RWPE2 (cell line): Measurements from ENCODE around the gene MARCHF3.

Experiments
- ATAC-seq: fragments of 200-7000 bp; cut with Tn5 transposase; 3 replicates; pipeline ENCODE4 v1.9.1; 2021; ENCODE audit warnings: low read depth
- DNase-seq: peaks from one replicate; pipeline ENCODE4 v3.0.0-alpha.2; 2020; ENCODE audit warnings: low spot score
- H3K27ac ChIP-seq: fragments of 450-650 bp; 2 replicates; pipeline ENCODE4 v1.5.1; 2017; ENCODE audit warnings: mild to moderate bottlenecking; ENCODE audit not compliant: poor library complexity, severe bottlenecking
- H3K27me3 ChIP-seq: fragments of 250-450 bp; sonication (Bioruptor Pico); 2 replicates; pipeline ENCODE4 v1.5.1; 2021; ENCODE audit warnings: mild to moderate bottlenecking, moderate library complexity; ENCODE audit not compliant: insufficient read depth, poor library complexity, severe bottlenecking
- H3K36me3 ChIP-seq: fragments of 250-450 bp; sonication (Bioruptor Pico); 2 replicates; pipeline ENCODE4 v1.5.1; 2020; ENCODE audit warnings: low read depth, mild to moderate bottlenecking, moderate library complexity
- H3K4me1 ChIP-seq: fragments of 250-450 bp; sonication (Bioruptor Pico); 2 replicates; pipeline ENCODE4 v1.5.1; 2021; ENCODE audit warnings: mild to moderate bottlenecking, moderate library complexity; ENCODE audit not compliant: insufficient read depth, poor library complexity, severe bottlenecking
- H3K4me3 ChIP-seq: fragments of 250-450 bp; sonication (Bioruptor Pico); 2 replicates; pipeline ENCODE4 v1.5.1; 2021; ENCODE audit warnings: mild to moderate bottlenecking, moderate library complexity; ENCODE audit not compliant: severe bottlenecking
- H3K9me3 ChIP-seq: fragments of 250-450 bp; sonication (Bioruptor Pico); 2 replicates; pipeline ENCODE4 v1.5.1; 2021; ENCODE audit warnings: mild to moderate bottlenecking, moderate library complexity; ENCODE audit not compliant: severe bottlenecking
- CTCF ChIP-seq: fragments of 450-650 bp; IDR thresholded peaks from one replicate; pipeline ENCODE4 v1.5.1; 2017; ENCODE audit warnings: mild to moderate bottlenecking, moderate library complexity; ENCODE audit not compliant: poor library complexity, severe bottlenecking

MARCHF3 gene

GRCh38 chr5:127051591-127051990, 21.2 kb upstream of the MARCHF3 start:
- H3K9me3 ChIP-seq, result no peaks in the 10 kb centered on the region
- ATAC-seq (no peak), DNase-seq (no peak)
- peaks cover 19% of the 10 kb centered on the region for H3K36me3 ChIP-seq
- no peak for TF ChIP-seq CTCF
- H3K4me3 ChIP-seq, result no peak overlapping the region
- no peak overlapping the region for H3K27ac ChIP-seq
- no peaks in the 10 kb centered on the region for H3K27me3 ChIP-seq
- H3K4me1 ChIP-seq, result no peaks in the 10 kb centered on the region

DNA sequence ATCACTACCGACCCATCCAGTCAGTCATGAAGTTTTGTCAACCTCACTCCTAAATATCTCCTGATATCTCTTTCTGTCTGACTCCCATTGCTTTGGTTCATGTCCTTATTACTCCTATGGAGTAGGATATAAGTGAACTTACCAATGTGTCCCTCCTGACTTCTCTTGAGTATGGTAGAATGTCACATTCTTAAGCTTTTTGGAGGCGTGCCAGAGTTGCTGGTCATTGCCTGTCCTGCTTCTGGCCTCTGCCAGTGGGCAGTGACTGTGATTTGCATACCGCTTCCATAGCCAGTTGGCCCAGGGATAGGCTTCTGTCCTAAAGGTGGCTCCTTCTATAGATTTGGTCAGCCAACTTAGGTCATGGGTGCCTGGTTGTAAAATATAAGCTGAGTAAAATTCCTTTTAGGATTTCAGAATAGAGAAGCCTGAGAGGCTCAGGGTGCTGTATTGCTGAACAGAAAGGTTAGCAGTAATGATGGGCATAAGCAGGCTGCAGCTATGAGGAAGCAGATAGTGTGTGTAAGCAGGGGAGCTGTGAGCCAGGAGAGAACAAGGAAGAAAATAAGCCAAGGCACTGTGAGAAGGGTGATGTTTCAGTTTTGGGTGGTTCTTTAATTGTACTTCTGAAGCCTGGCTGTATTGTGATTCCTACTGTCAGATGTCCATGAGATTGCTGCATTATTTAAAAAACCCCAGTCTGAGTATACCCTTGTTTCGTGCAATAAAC, 16.1 kb upstream of the MARCHF3 start:
- H3K4me1 ChIP-seq, result peaks cover 11% of the 10 kb centered on the region
- H3K9me3 ChIP-seq, result no peaks in the 10 kb centered on the region
- H3K27ac ChIP-seq, result no peak overlapping the region
- no peak for DNase-seq
- no peak for ATAC-seq
- TF ChIP-seq CTCF, result no peak
- no peaks in the 10 kb centered on the region for H3K27me3 ChIP-seq
- H3K36me3 ChIP-seq, result 0 out of 2 replicates have a peak, but pooled peaks cover 3% of the 10 kb centered on the region
- H3K4me3 ChIP-seq, result no peak overlapping the region

- Histone ChIP-seq H3K27ac (peak overlapping the region; percentile 47), H3K36me3 (no peaks in the 10 kb centered on the region), H3K27me3 (no peaks in the 10 kb centered on the region), H3K4me1 (peaks cover 24% of the 10 kb centered on the region), H3K4me3 (no peak overlapping the region), H3K9me3 (no peaks in the 10 kb centered on the region)
- TF ChIP-seq CTCF, result no peak
- no peak for ATAC-seq
- no peak for DNase-seq
Measured at GRCh38 chr5:127042593-127042992, 12.2 kb upstream of the MARCHF3 start.

- Histone ChIP-seq H3K27ac (peak overlapping the region; percentile 47), H3K36me3 (no peaks in the 10 kb centered on the region), H3K27me3 (no peaks in the 10 kb centered on the region), H3K9me3 (no peaks in the 10 kb centered on the region), H3K4me3 (no peak overlapping the region), H3K4me1 (peaks cover 24% of the 10 kb centered on the region)
- DNase-seq (no peak), ATAC-seq (peak; percentile 80)
- TF ChIP-seq CTCF, result no peak
Measured at GRCh38 chr5:127041571-127041970, 11.2 kb upstream of the MARCHF3 start.

DNA sequence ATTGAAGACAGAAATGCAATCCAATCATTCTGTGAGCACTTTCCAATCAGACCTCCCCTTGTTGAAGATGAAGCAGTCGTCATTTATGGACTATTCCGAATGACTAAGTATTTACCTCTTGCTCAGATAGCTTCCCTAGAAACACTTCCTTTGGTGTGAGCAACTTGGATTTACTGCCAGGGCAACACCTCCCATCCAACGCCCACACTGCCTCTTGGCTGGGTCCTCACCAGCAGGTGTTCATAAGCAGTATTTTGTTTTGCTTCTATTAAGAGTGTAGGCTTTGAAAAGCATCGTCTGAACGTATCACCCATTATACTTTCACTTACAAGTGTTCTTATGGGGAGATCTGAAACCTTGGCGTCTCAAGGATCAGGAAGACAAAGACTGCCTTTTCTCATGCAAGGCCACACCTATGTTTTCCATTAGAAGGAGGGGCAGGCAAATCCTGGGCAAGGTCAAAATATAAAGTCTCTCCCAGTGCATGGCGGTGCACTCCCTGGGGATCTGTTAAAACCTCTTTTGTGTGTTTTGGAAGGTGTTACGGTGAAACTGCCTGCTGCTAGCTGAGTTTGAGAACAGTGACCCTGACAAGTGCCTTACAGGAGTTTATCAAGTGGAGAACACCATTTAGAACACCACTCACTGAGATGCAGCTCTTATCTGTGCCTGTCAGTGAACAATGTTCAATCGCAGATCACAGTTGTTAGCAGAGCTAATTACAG, 10.6 kb upstream of the MARCHF3 start:
- ATAC-seq (peak; percentile 90), DNase-seq (no peak)
- Histone ChIP-seq H3K27ac (peak overlapping the region; percentile 47), H3K9me3 (no peaks in the 10 kb centered on the region), H3K36me3 (no peaks in the 10 kb centered on the region), H3K4me1 (peaks cover 24% of the 10 kb centered on the region), H3K4me3 (no peak overlapping the region), H3K27me3 (no peaks in the 10 kb centered on the region)
- TF ChIP-seq CTCF, result no peak
